SK-N-SH (cell line): ENCODE data around the gene COBLL1.

Experiments used
- CTCF ChIP-seq: fragments of 200-600 bp; sonication (generic); IDR thresholded peaks from 2 replicates; pipeline ENCODE4 v1.6.1; 2017; ENCODE audit warnings: antibody characterized with exemption, mild to moderate bottlenecking, moderate library complexity
- EP300 ChIP-seq, 2 experiments: IDR thresholded peaks; 2 replicates each; pipeline versions ENCODE4 v1.4.0 to v1.6.1; 2012; ENCODE audit warnings: borderline replicate concordance in 1 of 2, low read depth in 1 of 2, low read length in 1 of 2
- EZH2phosphoT487 ChIP-seq: fragments of 200-600 bp; sonication (generic); IDR thresholded peaks from 2 replicates; pipeline ENCODE4 v1.6.1; 2017; ENCODE audit warnings: low read depth, mixed run types, mild to moderate bottlenecking, antibody characterized with exemption, moderate library complexity, borderline replicate concordance
- FOXM1 ChIP-seq: IDR thresholded peaks from 2 replicates; pipeline ENCODE4 v1.4.0; 2012; ENCODE audit warnings: low read depth, mild to moderate bottlenecking
- JUND ChIP-seq: IDR thresholded peaks from 2 replicates; pipeline ENCODE4 v1.4.0; 2012
- MAX ChIP-seq: IDR thresholded peaks from 2 replicates; pipeline ENCODE4 v1.4.0; 2012; ENCODE audit warnings: low read depth
- NFIC ChIP-seq: IDR thresholded peaks from 2 replicates; pipeline ENCODE4 v1.4.0; 2012; ENCODE audit warnings: borderline replicate concordance
- RAD21 ChIP-seq: IDR thresholded peaks from 2 replicates; pipeline ENCODE4 v1.6.1; 2012; ENCODE audit warnings: mild to moderate bottlenecking, low read length
- RCOR1 ChIP-seq: fragments of 150-350 bp; IDR thresholded peaks from 2 replicates; pipeline ENCODE4 v1.6.1; 2017; ENCODE audit warnings: antibody characterized with exemption, low read length
- RFX5 ChIP-seq: IDR thresholded peaks from 2 replicates; pipeline ENCODE4 v1.6.1; 2012; ENCODE audit warnings: mild to moderate bottlenecking, improper control_type of control experiment, low read length
- SIN3A ChIP-seq: IDR thresholded peaks from 2 replicates; pipeline ENCODE4 v1.6.1; 2012; ENCODE audit warnings: low read depth, mild to moderate bottlenecking, low read length, moderate library complexity, borderline replicate concordance
- SMC3 ChIP-seq: IDR thresholded peaks from 2 replicates; pipeline ENCODE4 v1.6.1; 2012; ENCODE audit warnings: low read depth, low read length, improper control_type of control experiment
- YY1 ChIP-seq: IDR thresholded peaks from 2 replicates; pipeline ENCODE4 v1.4.0; 2012; ENCODE audit warnings: low read depth, mild to moderate bottlenecking
- TF ChIP-seq, protein P1 (sequence below): fragments of 150-350 bp; IDR thresholded peaks from 2 replicates; pipeline ENCODE4 v1.6.1; 2017; ENCODE audit warnings: antibody characterized with exemption, low read length, low read depth, borderline replicate concordance

DNA sequence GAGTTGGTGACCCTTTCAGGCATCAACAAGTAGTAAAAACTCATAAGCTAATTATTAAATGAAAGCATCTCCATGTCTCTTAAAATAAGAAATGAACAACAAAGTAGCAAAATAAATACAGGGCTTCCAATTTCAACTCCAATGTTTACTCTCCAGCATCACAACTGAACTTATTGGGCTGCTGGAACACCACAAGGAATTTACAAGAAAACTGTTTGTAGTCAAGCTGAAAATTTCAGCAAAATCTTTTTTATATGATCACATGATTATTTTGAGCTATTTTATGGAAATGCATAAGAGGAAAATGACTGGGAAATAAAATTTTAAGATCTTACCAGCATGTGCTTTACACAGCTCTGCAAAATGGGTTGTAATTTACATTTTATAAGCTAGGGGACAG, 28.1 kb downstream of the COBLL1 start:
- TF ChIP-seq CTCF (no peak), NFIC (no peak), SMC3 (no peak), RCOR1 (no peak), SIN3A (no peak), RFX5 (no peak), EP300 (IDR thresholded peaks at IDR 0.05; ENCODE audit: borderline replicate concordance in 1 of 2, low read depth in 1 of 2, low read length in 1 of 2) (no peak), EZH2phosphoT487 (no peak), MAX (no peak), JUND (no peak), YY1 (no peak), FOXM1 (no peak), RAD21 (no peak)
- TF ChIP-seq, protein P1, sequence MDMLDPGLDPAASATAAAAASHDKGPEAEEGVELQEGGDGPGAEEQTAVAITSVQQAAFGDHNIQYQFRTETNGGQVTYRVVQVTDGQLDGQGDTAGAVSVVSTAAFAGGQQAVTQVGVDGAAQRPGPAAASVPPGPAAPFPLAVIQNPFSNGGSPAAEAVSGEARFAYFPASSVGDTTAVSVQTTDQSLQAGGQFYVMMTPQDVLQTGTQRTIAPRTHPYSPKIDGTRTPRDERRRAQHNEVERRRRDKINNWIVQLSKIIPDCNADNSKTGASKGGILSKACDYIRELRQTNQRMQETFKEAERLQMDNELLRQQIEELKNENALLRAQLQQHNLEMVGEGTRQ = no peak
